GM12892 (cell line): ENCODE data around the gene TRPV3.

Experiments
- DNase-seq: peaks from one replicate; pipeline ENCODE4 v3.0.0; 2011; ENCODE audit not compliant: insufficient read length
- FAIRE-seq: peaks from 2 replicates; lab custom pipeline; 2011; peaks lifted over from hg19 to GRCh38; lab: Jason Lieb, UNC
- POLR2A ChIP-seq: IDR thresholded peaks from 2 replicates; pipeline ENCODE4 v1.6.1; 2011; ENCODE audit warnings: low read depth, low read length, control low read depth
- POLR2AphosphoS5 ChIP-seq: IDR thresholded peaks from 2 replicates; pipeline ENCODE4 v1.6.1; 2011; ENCODE audit warnings: low read depth, low read length, control low read depth
- TAF1 ChIP-seq: IDR thresholded peaks from 2 replicates; pipeline ENCODE4 v1.6.1; 2011; ENCODE audit warnings: low read depth, mild to moderate bottlenecking, control low read depth, low read length, borderline replicate concordance

Gene TRPV3

DNA sequence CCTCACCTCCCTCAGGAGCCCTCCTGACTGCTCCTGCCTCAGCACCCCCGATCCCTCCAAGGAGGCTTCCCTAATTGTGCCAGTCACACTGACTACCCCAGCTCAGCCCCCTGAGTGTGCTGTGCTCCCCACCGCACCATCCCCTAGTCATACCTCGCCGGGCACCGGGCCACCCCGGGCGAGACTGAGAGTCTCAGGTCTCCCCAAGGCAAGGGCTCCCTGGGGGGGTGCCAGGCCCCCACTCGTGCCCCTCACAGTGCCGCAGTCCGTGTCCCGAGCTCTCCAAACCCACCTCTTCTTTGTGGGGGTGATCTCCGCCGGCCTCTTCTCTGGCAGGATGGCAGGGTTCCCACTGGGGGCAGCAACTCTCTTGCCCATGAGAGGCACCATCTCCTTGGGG, 3.2 kb downstream of the TRPV3 start:
- FAIRE-seq (no peak), DNase-seq (no peak)
- TF ChIP-seq POLR2A, result no peak
- TF ChIP-seq POLR2AphosphoS5, result no peak
- no peak for TF ChIP-seq TAF1

DNA sequence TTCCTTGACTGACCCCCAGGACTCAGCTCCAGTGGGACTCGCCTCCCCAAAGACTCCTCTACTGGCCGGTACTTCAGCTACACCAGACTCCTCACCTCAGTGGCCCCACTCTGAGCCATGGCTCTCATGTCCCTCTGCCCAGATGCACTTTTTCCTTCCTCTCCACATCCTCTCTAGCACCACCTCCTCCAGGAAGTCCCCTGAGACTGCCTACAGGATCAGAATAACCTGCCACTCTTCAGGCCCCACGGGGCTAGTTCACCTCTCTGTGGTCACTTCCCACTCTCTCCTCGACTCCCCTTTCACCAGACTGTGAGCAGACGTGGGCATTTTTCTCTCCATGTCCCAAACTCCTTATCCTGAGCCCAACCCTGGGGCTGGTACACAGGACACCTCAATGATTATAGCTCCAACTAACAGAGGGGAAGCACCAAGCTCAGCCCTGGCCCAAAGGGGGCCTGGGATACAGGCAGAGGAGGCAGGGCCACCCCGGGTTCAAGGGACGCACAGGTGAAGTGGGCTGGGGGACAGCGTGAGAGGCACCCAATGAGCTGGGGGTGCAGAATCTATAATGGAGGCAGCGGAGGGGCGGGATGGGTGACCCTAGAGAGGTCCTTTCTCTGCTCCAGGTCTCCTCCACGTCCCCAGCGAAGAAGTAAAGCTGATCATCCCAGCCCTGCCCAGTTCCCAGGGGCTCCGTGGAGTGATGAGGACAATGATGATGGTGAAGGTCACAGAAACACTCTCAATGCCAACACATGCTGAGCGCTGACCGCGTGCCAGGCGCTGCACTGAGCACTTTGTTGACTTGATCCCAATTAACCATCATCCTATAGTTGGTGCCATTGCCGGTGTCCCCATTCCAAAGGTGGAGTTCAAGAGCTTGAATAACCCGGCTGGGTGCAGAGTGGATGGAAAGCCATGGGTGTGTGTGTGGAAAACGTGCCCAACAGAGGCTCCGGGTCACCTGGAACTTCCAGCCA, 3.9 kb downstream of the TRPV3 start:
- no peak for DNase-seq
- no peak for TF ChIP-seq TAF1
- TF ChIP-seq POLR2AphosphoS5, result no peak
- no peak for TF ChIP-seq POLR2A
- FAIRE-seq, result no peak

DNA sequence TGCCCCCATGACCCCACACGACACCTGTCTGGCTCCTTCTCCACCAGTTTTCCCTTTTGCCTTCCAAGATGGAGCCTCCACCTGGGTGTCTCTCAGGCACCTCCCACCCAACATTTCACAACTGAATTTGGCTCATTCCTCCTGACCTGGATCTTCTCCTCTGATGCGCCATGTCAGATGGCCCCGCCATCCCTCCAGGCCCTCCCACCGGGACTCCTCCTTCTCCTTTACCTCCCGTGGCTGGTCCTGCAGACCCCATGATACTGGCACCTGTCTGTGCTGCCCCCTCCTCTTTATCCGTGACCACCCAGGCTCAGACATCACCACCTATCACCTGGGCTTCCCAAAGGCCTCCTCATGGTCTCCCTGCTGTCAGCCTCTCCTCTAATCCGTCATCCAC, 4.7 kb downstream of the TRPV3 start:
- DNase-seq (no peak), FAIRE-seq (no peak)
- TF ChIP-seq POLR2A, result no peak
- no peak for TF ChIP-seq POLR2AphosphoS5
- no peak for TF ChIP-seq TAF1

DNA sequence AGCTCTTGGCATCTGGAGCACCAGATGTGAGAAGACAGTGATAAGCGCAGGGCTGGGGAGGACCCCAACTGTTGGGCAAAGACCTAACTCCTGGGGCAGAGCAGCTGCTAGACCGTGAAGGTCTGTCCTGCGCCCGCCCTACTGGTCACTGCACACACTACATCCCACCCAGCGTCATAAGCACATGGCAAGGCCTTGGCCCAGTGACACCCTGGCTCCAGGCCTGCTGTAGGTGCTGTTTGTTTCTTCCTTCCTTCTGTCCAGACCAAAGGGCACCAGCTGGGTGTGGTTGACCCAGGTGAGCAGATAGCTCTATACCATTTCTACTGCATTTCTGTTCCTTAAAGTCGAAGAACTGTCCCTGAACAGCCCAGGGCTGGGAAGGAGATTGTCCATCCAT, 6.4 kb downstream of the TRPV3 start:
- DNase-seq (no peak), FAIRE-seq (no peak)
- TF ChIP-seq POLR2A (no peak), TAF1 (no peak), POLR2AphosphoS5 (no peak)

DNA sequence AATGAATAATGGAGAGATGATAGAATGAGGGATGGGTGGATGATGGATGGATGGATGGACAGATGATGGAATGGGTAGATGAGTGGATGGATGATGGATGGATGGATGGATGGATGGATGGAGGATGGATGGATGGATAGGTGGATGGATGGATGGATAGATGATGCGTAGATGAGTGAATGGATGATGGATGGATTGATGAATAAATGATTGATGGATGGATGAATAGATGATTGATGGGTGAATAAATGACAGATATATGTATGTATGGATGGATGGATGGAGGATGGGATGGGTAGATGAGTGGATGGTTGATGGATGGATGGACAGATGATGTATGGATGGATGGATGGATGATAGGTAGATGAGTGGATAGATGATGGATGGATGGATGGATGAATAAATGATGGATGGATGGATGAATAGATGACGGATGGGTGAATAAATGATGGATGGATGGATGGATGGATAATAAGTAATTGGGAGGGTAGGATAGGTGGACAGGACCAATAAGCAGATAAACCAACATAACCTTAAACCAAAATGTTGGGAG, 7.9 kb downstream of the TRPV3 start:
- no peak for TF ChIP-seq POLR2AphosphoS5
- no peak for TF ChIP-seq POLR2A
- no peak for TF ChIP-seq TAF1
- FAIRE-seq (no peak), DNase-seq (no peak)

DNA sequence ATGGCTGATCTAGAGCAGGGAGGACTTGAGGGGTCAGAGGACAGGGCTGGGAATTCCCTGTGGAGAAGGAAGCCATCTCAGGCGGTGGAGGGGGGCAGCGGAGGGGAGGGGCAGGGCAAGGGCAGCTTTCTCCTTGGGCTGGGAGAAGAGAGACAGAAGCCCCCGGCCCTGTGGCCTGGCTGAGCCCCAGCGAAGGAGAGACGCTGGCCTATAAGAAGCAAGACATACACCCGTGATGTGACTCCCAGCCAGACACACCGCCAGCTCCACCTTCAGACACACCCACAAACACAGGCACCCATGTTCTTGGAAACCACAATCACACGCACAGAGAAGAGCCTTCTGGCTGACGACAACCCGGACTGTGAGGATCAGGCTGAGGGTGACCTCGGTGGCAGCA, 10.0 kb downstream of the TRPV3 start:
- FAIRE-seq, result no peak
- DNase-seq, result no peak
- TF ChIP-seq TAF1, result no peak
- no peak for TF ChIP-seq POLR2A
- no peak for TF ChIP-seq POLR2AphosphoS5

DNA sequence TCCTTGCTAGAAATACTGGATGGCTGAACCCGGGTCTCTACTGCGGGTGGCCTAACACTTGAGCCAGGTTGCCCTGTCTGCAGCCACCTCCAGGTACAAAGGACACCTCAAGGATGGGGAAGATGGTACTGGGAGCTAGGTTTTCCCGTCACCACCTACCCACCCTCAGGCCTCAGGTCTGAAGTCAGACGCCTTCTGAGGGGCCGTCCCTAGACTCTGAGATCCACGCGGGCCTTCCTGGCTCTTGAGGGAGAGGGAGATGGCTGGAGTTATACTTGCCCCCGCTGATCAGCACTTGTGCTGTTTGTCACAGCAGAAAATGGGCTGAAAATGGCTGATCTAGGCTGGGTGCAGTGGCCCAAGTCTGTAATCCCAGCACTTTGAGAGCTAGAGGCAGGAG, 10.6 kb downstream of the TRPV3 start:
- DNase-seq (no peak), FAIRE-seq (no peak)
- TF ChIP-seq POLR2A, result no peak
- TF ChIP-seq TAF1, result no peak
- TF ChIP-seq POLR2AphosphoS5, result no peak

DNA sequence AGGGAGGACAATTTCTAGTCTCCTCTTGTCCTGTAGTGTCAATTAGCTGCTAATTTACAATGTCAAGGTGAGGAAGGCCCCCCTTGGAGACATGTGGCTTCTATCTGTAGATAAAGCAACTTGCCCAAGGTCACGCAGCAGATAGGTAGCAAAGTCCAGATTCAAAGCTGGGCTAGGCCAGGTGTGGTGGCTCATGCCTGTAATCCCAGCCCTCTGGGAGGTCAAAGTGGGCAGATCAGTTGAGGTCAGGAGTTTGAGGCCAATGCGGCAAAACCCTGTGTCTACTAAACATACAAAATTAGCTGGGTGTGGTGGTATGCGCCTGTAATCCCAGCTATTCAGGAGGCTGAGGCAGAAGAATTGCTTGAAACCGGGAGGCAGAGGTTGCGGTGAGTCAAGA, 11.1 kb downstream of the TRPV3 start:
- FAIRE-seq (no peak), DNase-seq (no peak)
- TF ChIP-seq POLR2A (no peak), TAF1 (no peak), POLR2AphosphoS5 (no peak)

DNA sequence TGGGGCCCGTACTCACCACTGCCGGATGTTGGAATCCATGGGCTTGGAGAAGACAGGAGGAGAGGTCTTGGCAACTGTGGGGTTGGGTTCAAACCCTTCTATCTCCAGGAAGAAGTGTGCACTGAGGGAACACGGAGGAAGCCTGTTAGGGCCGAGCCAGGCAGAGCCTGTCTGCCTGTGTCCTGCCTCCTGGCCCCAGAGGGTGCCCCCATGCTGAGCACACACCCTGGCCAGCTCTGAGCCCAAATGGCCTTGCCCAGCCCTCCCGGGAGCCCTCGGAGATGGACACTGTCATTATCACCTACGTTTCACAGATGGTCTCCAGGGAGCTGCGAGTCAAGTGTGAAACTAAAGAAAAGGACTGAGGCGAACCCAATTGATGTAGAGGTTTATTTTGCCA, 12.5 kb downstream of the TRPV3 start:
- no peak for FAIRE-seq
- TF ChIP-seq POLR2A (no peak), TAF1 (no peak), POLR2AphosphoS5 (no peak)
- no peak for DNase-seq

DNA sequence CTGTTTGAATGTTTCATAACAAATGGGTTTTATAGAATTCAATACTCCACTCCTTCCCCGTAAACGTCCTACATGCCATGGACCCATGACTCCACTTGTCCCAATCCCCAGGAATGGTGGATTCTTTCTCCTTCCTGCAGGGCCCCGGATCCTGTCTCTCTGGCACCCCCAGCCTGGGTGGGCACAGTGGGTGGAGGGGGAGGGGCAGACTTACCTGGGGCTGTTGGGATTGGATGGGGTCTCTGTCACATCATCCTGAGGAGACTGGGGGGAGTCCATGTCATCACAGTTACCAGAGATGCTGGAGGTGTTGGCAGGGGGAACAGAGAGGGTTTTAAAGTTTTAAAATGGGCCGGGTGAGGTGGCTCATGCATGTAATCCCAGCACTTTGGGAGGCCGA, 13.2 kb downstream of the TRPV3 start:
- no peak for TF ChIP-seq POLR2A
- TF ChIP-seq POLR2AphosphoS5, result no peak
- TF ChIP-seq TAF1, result no peak
- DNase-seq (no peak), FAIRE-seq (no peak)

DNA sequence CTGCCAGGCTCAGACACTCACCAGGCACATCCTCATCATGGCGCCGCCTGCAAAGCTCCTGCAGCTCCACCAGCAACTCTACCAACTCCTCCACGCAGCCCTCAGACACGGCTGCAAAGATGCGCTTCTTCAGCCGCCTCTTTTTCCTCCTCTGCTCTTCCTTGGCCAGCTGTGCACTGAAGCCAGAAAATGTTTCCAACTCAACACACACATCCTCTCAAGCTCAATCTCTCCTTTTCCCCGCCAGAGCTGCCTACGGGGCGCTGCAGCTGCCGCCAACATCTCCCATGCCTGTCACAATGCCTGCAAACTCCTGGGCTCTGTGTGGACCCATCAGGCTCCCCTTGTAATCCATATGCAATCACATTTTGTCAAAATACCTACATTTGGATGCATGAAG, 14.2 kb downstream of the TRPV3 start:
- DNase-seq, result no peak
- TF ChIP-seq POLR2AphosphoS5 (no peak), POLR2A (no peak), TAF1 (no peak)
- FAIRE-seq, result no peak

DNA sequence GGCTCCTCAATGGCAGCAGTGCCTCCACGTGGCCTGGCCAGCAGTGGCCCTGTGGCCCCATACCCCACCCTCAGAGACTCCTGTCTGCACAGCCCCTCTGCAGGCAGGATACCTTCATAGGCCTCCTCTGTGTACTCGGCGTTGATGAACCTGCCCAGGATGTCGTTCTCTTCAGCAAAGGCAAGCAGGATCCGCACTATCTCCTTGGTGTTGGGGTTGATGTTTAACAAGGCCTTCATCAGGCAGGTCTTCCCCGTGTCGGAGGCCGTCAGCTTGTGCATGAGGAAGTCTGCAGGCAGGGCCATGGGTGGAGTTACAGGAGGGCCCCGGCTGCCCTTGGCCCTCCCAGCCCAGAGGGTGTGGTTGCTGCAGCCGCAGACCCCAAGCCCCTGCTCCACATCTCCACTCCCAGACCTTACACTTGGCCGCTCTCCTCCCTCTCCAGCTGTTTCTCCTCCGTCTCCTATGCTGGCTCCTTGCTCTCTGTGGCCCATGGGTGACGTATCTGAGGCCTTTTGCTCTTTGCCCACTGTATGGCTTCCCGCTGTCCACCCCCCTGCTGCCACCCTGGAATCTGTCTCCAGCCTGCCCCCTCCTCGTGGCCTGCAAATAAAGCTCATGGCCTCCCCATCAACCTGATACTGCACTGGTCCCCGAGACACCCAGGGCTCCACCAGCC, 15.1 kb downstream of the TRPV3 start:
- no peak for FAIRE-seq
- no peak for DNase-seq
- TF ChIP-seq TAF1, result no peak
- TF ChIP-seq POLR2A, result no peak
- no peak for TF ChIP-seq POLR2AphosphoS5
